Measurements from ENCODE around the gene TMEM266. TPM values are rescaled to one million over a fixed set of nuclear protein-coding genes. Genes with fewer than 3 reads are reported as not detected.

TMEM266 gene
- total and polyA plus RNA-seq, 9 donors: 0.13 to 0.95 (median 0.47) TPM

GRCh38 chr15:76147906-76148570, 88.3 kb downstream of the TMEM266 start:
- H3K27me3 ChIP-seq (ENCODE audit: control insufficient read depth, insufficient read depth, low read length): peaks cover 22% of the 10 kb centered on the region

GRCh38 chr15:76149291-76149915, 89.6 kb downstream of the TMEM266 start:
- H3K4me3 ChIP-seq (ENCODE audit: low read length): no peak overlapping the region
- peaks cover 19% of the 10 kb centered on the region for H3K27me3 ChIP-seq (ENCODE audit: control insufficient read depth, insufficient read depth, low read length)
- H3K9me3 ChIP-seq (replicated peaks; ENCODE audit: control insufficient read depth, low read depth, low read length): no peaks in the 10 kb centered on the region
- peaks cover 25% of the 10 kb centered on the region for H3K4me1 ChIP-seq (ENCODE audit: control insufficient read depth, insufficient read depth, low read length)
- 17% methylated on average over 1 of the region's 4 CpGs for WGBS (ENCODE audit: insufficient coverage)
- H3K36me3 ChIP-seq (ENCODE audit: control insufficient read depth, insufficient read depth, low read length): no peaks in the 10 kb centered on the region
- H3K27ac ChIP-seq (ENCODE audit: low read length): no peak overlapping the region
- DNase-seq: peak; percentile 52

More at GRCh38 chr15:76147906-76148570, 88.3 kb downstream of the TMEM266 start:
- peaks cover 17% of the 10 kb centered on the region for H3K4me1 ChIP-seq (ENCODE audit: control insufficient read depth, insufficient read depth, low read length)
- no peaks in the 10 kb centered on the region for H3K9me3 ChIP-seq (replicated peaks; ENCODE audit: control insufficient read depth, low read depth, low read length)
- 15% methylated on average over 14 of the region's 21 CpGs for WGBS (ENCODE audit: insufficient coverage)
- H3K4me3 ChIP-seq (ENCODE audit: low read length): no peak overlapping the region
- H3K36me3 ChIP-seq (ENCODE audit: control insufficient read depth, insufficient read depth, low read length): no peaks in the 10 kb centered on the region
- peak; percentile 68 for DNase-seq
- no peak overlapping the region for H3K27ac ChIP-seq (ENCODE audit: low read length)

- DNase-seq: no peak
- no peaks in the 10 kb centered on the region for H3K9me3 ChIP-seq (replicated peaks; ENCODE audit: control insufficient read depth, low read depth, low read length)
- H3K4me3 ChIP-seq (ENCODE audit: low read length): no peak overlapping the region
- H3K4me1 ChIP-seq (ENCODE audit: control insufficient read depth, insufficient read depth, low read length): peaks cover 25% of the 10 kb centered on the region
- no peaks in the 10 kb centered on the region for H3K36me3 ChIP-seq (ENCODE audit: control insufficient read depth, insufficient read depth, low read length)
- H3K27me3 ChIP-seq (ENCODE audit: control insufficient read depth, insufficient read depth, low read length): peaks cover 19% of the 10 kb centered on the region
- 44% methylated on average over 1 of the region's 7 CpGs for WGBS (ENCODE audit: insufficient coverage)
- H3K27ac ChIP-seq (ENCODE audit: low read length): peak overlapping the region; percentile 31
Observed at GRCh38 chr15:76150513-76150912, 90.7 kb downstream of the TMEM266 start.

- DNase-seq: peak; percentile 72
- 14% methylated on average over 7 of the region's 9 CpGs for WGBS (ENCODE audit: insufficient coverage)
- Histone ChIP-seq H3K27ac (ENCODE audit: low read length) (no peak overlapping the region), H3K9me3 (replicated peaks; ENCODE audit: control insufficient read depth, low read depth, low read length) (no peaks in the 10 kb centered on the region), H3K36me3 (ENCODE audit: control insufficient read depth, insufficient read depth, low read length) (no peaks in the 10 kb centered on the region), H3K4me3 (ENCODE audit: low read length) (no peak overlapping the region), H3K4me1 (ENCODE audit: control insufficient read depth, insufficient read depth, low read length) (peaks cover 25% of the 10 kb centered on the region), H3K27me3 (ENCODE audit: control insufficient read depth, insufficient read depth, low read length) (peaks cover 19% of the 10 kb centered on the region)
Observed at GRCh38 chr15:76150971-76151598, 91.3 kb downstream of the TMEM266 start.

- Histone ChIP-seq H3K4me1 (ENCODE audit: control insufficient read depth, insufficient read depth, low read length) (peaks cover 25% of the 10 kb centered on the region), H3K36me3 (ENCODE audit: control insufficient read depth, insufficient read depth, low read length) (no peaks in the 10 kb centered on the region), H3K27ac (ENCODE audit: low read length) (no peak overlapping the region), H3K27me3 (ENCODE audit: control insufficient read depth, insufficient read depth, low read length) (peaks cover 19% of the 10 kb centered on the region), H3K9me3 (replicated peaks; ENCODE audit: control insufficient read depth, low read depth, low read length) (no peaks in the 10 kb centered on the region), H3K4me3 (ENCODE audit: low read length) (no peak overlapping the region)
- 79% methylated on average over 7 of the region's 8 CpGs for WGBS (ENCODE audit: insufficient coverage)
- DNase-seq: no peak
Observed at GRCh38 chr15:76151599-76151974, 91.8 kb downstream of the TMEM266 start.

GRCh38 chr15:76152197-76152596, 92.4 kb downstream of the TMEM266 start:
- no peaks in the 10 kb centered on the region for H3K9me3 ChIP-seq (replicated peaks; ENCODE audit: control insufficient read depth, low read depth, low read length)
- no peak overlapping the region for H3K27ac ChIP-seq (ENCODE audit: low read length)
- WGBS (ENCODE audit: insufficient coverage): 77% methylated on average over 7 of the region's 7 CpGs
- no peaks in the 10 kb centered on the region for H3K36me3 ChIP-seq (ENCODE audit: control insufficient read depth, insufficient read depth, low read length)
- no peak for DNase-seq
- H3K27me3 ChIP-seq (ENCODE audit: control insufficient read depth, insufficient read depth, low read length): peaks cover 15% of the 10 kb centered on the region
- H3K4me1 ChIP-seq (ENCODE audit: control insufficient read depth, insufficient read depth, low read length): peaks cover 25% of the 10 kb centered on the region
- no peak overlapping the region for H3K4me3 ChIP-seq (ENCODE audit: low read length)

GRCh38 chr15:76153241-76154197, 93.7 kb downstream of the TMEM266 start:
- no peaks in the 10 kb centered on the region for H3K9me3 ChIP-seq (replicated peaks; ENCODE audit: control insufficient read depth, low read depth, low read length)
- no peak for DNase-seq
- H3K27ac ChIP-seq (ENCODE audit: low read length): no peak overlapping the region
- no peak overlapping the region for H3K4me3 ChIP-seq (ENCODE audit: low read length)
- H3K4me1 ChIP-seq (ENCODE audit: control insufficient read depth, insufficient read depth, low read length): peaks cover 21% of the 10 kb centered on the region
- peaks cover 7% of the 10 kb centered on the region for H3K27me3 ChIP-seq (ENCODE audit: control insufficient read depth, insufficient read depth, low read length)
- 44% methylated on average over 15 of the region's 24 CpGs for WGBS (ENCODE audit: insufficient coverage)
- H3K36me3 ChIP-seq (ENCODE audit: control insufficient read depth, insufficient read depth, low read length): no peaks in the 10 kb centered on the region

- Histone ChIP-seq H3K9me3 (replicated peaks; ENCODE audit: control insufficient read depth, low read depth, low read length) (no peaks in the 10 kb centered on the region), H3K36me3 (ENCODE audit: control insufficient read depth, insufficient read depth, low read length) (no peaks in the 10 kb centered on the region), H3K4me1 (ENCODE audit: control insufficient read depth, insufficient read depth, low read length) (peaks cover 20% of the 10 kb centered on the region), H3K27ac (ENCODE audit: low read length) (peak overlapping the region; percentile 51), H3K4me3 (ENCODE audit: low read length) (no peak overlapping the region), H3K27me3 (ENCODE audit: control insufficient read depth, insufficient read depth, low read length) (peaks cover 7% of the 10 kb centered on the region)
- WGBS (ENCODE audit: insufficient coverage): 39% methylated on average over 6 of the region's 7 CpGs
- DNase-seq: peak; percentile 90
Observed at GRCh38 chr15:76155731-76156130, 95.9 kb downstream of the TMEM266 start.

GRCh38 chr15:76158226-76158625, 98.4 kb downstream of the TMEM266 start:
- H3K4me3 ChIP-seq (ENCODE audit: low read length): no peak overlapping the region
- H3K27me3 ChIP-seq (ENCODE audit: control insufficient read depth, insufficient read depth, low read length): peaks cover 7% of the 10 kb centered on the region
- H3K36me3 ChIP-seq (ENCODE audit: control insufficient read depth, insufficient read depth, low read length): no peaks in the 10 kb centered on the region
- H3K4me1 ChIP-seq (ENCODE audit: control insufficient read depth, insufficient read depth, low read length): peaks cover 40% of the 10 kb centered on the region
- 63% methylated on average over 1 of the region's 10 CpGs for WGBS (ENCODE audit: insufficient coverage)
- no peak overlapping the region for H3K27ac ChIP-seq (ENCODE audit: low read length)
- DNase-seq: no peak
- H3K9me3 ChIP-seq (replicated peaks; ENCODE audit: control insufficient read depth, low read depth, low read length): no peaks in the 10 kb centered on the region
